Neural progenitor cell (in vitro differentiated cells): ENCODE results near the gene THAP12. TPM values are rescaled to one million over a fixed set of nuclear protein-coding genes. Genes with fewer than 3 reads are reported as not detected.

Experiments used
- DNase-seq: peaks from one replicate; pipeline ENCODE4 v3.0.0-alpha.2; 2016; ENCODE audit warnings: low spot score
- H2AFZ ChIP-seq: fragments of 200-600 bp; sonication (generic); replicated peaks from 2 replicates; pipeline ENCODE4 v1.6.1; 2016; ENCODE audit warnings: antibody characterized with exemption
- H3F3A ChIP-seq: fragments of 200-600 bp; sonication (generic); 2 replicates; pipeline ENCODE4 v1.6.1; 2016; ENCODE audit warnings: antibody characterized with exemption, low read depth
- H3K27ac ChIP-seq: fragments of 200-600 bp; sonication (generic); 2 replicates; pipeline ENCODE4 v1.5.1; 2016; ENCODE audit warnings: mild to moderate bottlenecking
- H3K27me3 ChIP-seq: fragments of 200-600 bp; sonication (generic); 2 replicates; pipeline ENCODE4 v1.6.1; 2016; ENCODE audit warnings: mild to moderate bottlenecking, moderate library complexity
- H3K36me3 ChIP-seq: fragments of 200-600 bp; sonication (generic); 2 replicates; pipeline ENCODE4 v1.5.1; 2016
- H3K4me1 ChIP-seq: fragments of 200-600 bp; sonication (generic); 2 replicates; pipeline ENCODE4 v1.6.1; 2016; ENCODE audit warnings: mixed run types
- H3K4me2 ChIP-seq: fragments of 200-600 bp; sonication (generic); 2 replicates; pipeline ENCODE4 v1.6.1; 2016
- H3K4me3 ChIP-seq: fragments of 200-600 bp; sonication (generic); 2 replicates; pipeline ENCODE4 v1.5.1; 2016
- H3K79me2 ChIP-seq: fragments of 200-600 bp; sonication (generic); 2 replicates; pipeline ENCODE4 v1.6.1; 2016; ENCODE audit warnings: low read depth
- H3K9ac ChIP-seq: fragments of 200-600 bp; sonication (generic); 2 replicates; pipeline ENCODE4 v1.6.1; 2016
- H3K9me3 ChIP-seq: fragments of 200-600 bp; sonication (generic); 2 replicates; pipeline ENCODE4 v1.5.1; 2016; ENCODE audit warnings: low read depth
- H4K20me1 ChIP-seq: fragments of 200-600 bp; sonication (generic); 2 replicates; pipeline ENCODE4 v1.6.1; 2016; ENCODE audit warnings: low read depth
- H3K27ac Mint-ChIP-seq: 3 replicates; pipeline ENCODE4 v1.8.0; 2021; ENCODE audit warnings: mixed read lengths
- H3K27me3 Mint-ChIP-seq: 2 replicates; pipeline ENCODE4 v1.8.0; 2022; ENCODE audit warnings: low read depth, mild to moderate bottlenecking, inconsistent platforms, moderate library complexity, mixed read lengths; ENCODE audit not compliant: insufficient read depth
- H3K36me3 Mint-ChIP-seq: 3 replicates; pipeline ENCODE4 v1.8.0; 2021; ENCODE audit warnings: mixed read lengths
- H3K4me1 Mint-ChIP-seq: 3 replicates; pipeline ENCODE4 v1.8.0; 2021; ENCODE audit warnings: mixed read lengths
- H3K4me3 Mint-ChIP-seq: 3 replicates; pipeline ENCODE4 v1.8.0; 2021; ENCODE audit warnings: mild to moderate bottlenecking, moderate library complexity, mixed read lengths
- H3K9me3 Mint-ChIP-seq: 3 replicates; pipeline ENCODE4 v1.8.0; 2020; ENCODE audit warnings: mixed read lengths
- CTCF ChIP-seq: fragments of 200-600 bp; sonication (generic); IDR thresholded peaks from 2 replicates; pipeline ENCODE4 v1.5.1; 2017; ENCODE audit warnings: antibody characterized with exemption, mild to moderate bottlenecking
- EZH2 ChIP-seq: fragments of 200-600 bp; sonication (generic); IDR thresholded peaks from 2 replicates; pipeline ENCODE4 v1.6.1; 2017; ENCODE audit warnings: antibody characterized with exemption, mild to moderate bottlenecking, moderate library complexity
- EZH2phosphoT487 ChIP-seq: fragments of 200-600 bp; sonication (generic); IDR thresholded peaks from 2 replicates; pipeline ENCODE4 v1.6.1; 2017; ENCODE audit warnings: antibody characterized with exemption
- total RNA-seq: library from RNA; depleted of rRNA; stranded (reverse); fragments of >200 nt; gene quantifications from 2 replicates; pipeline ENCODE4 v1.2.3, GENCODE V29; 2015; ENCODE audit warnings: low replicate concordance

THAP12 gene
- total RNA-seq, 1 donor from 2014 or later: 112 TPM

DNA sequence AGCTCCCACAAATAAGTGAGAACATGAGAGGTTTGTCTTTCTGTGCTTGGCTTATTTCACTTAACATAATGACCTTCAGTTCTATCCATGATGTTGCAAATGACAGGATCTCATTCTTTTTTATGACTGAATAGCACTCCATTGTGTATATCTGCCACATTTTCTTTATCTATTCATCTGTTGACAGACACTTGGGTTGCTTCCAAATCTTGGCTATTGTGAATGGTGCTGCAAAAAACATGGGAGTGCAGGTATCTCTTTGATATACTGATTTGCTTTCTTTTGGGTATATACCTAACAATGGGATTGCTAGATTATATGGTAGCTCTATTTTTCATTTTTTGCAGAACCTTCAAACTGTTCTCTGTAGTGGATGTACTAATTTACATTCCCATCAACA, 13.5 kb upstream of the THAP12 start:
- no peak overlapping the region for H3K27ac Mint-ChIP-seq
- no peaks in the 10 kb centered on the region for H3K79me2 ChIP-seq

DNA sequence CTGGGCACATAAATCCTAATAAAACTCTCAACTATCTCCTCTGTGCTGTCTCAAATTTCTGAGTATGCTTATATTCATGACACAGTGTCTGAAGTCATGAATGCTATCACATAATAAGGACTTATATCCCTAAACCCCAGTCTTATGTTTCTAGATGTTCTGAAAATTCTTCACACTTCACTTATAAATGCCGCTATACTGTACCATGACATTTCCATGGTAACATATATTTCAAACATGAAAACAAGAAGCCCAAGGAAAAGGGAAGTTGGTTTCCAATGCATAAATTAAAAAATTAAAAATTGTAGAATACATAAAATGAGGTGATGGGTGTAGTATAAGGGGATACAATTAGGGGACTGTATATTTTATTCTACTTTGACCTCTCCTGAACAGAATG, 11.9 kb upstream of the THAP12 start:
- Mint-ChIP-seq H3K27me3 (no peaks in the 10 kb centered on the region), H3K4me3 (no peak overlapping the region), H3K27ac (no peak overlapping the region), H3K9me3 (no peaks in the 10 kb centered on the region), H3K4me1 (no peaks in the 10 kb centered on the region), H3K36me3 (no peaks in the 10 kb centered on the region)
- Histone ChIP-seq H3K4me1 (no peaks in the 10 kb centered on the region), H3K27me3 (no peaks in the 10 kb centered on the region), H3K27ac (no peak overlapping the region), H3K79me2 (peaks cover 6% of the 10 kb centered on the region), H3K4me2 (no peak overlapping the region), H3K9me3 (no peaks in the 10 kb centered on the region), H3K4me3 (no peak overlapping the region), H2AFZ (no peak overlapping the region), H3K9ac (no peak overlapping the region), H3F3A (no peaks in the 10 kb centered on the region), H3K36me3 (no peaks in the 10 kb centered on the region), H4K20me1 (peaks cover 11% of the 10 kb centered on the region)
- DNase-seq: no peak
- TF ChIP-seq CTCF (no peak), EZH2phosphoT487 (no peak), EZH2 (no peak)

More for the DNA sequence above, 13.5 kb upstream of the THAP12 start:
- no peaks in the 10 kb centered on the region for H3K36me3 ChIP-seq
- H2AFZ ChIP-seq: no peak overlapping the region
- H3K9me3 ChIP-seq: no peaks in the 10 kb centered on the region
- no peaks in the 10 kb centered on the region for H3K4me1 ChIP-seq
- H4K20me1 ChIP-seq: peaks cover 8% of the 10 kb centered on the region
- TF ChIP-seq EZH2 (no peak), EZH2phosphoT487 (no peak), CTCF (no peak)
- no peak overlapping the region for H3K4me2 ChIP-seq
- Mint-ChIP-seq H3K4me1 (peaks cover 2% of the 10 kb centered on the region), H3K36me3 (no peaks in the 10 kb centered on the region), H3K9me3 (no peaks in the 10 kb centered on the region), H3K27me3 (peaks cover 2% of the 10 kb centered on the region), H3K4me3 (no peak overlapping the region)
- H3K9ac ChIP-seq: no peak overlapping the region
- no peaks in the 10 kb centered on the region for H3F3A ChIP-seq
- H3K4me3 ChIP-seq: no peak overlapping the region
- no peak for DNase-seq
- no peak overlapping the region for H3K27ac ChIP-seq
- no peaks in the 10 kb centered on the region for H3K27me3 ChIP-seq

- no peaks in the 10 kb centered on the region for H3K27me3 Mint-ChIP-seq
- Histone ChIP-seq H3K27me3 (no peaks in the 10 kb centered on the region), H3K27ac (no peak overlapping the region), H2AFZ (no peak overlapping the region), H3K4me2 (no peak overlapping the region), H3K9me3 (no peaks in the 10 kb centered on the region), H3K4me1 (no peaks in the 10 kb centered on the region), H3F3A (no peaks in the 10 kb centered on the region), H3K36me3 (no peaks in the 10 kb centered on the region), H3K79me2 (peaks cover 6% of the 10 kb centered on the region), H3K9ac (no peak overlapping the region), H3K4me3 (no peak overlapping the region), H4K20me1 (peaks cover 11% of the 10 kb centered on the region)
- no peaks in the 10 kb centered on the region for H3K36me3 Mint-ChIP-seq
- no peaks in the 10 kb centered on the region for H3K4me1 Mint-ChIP-seq
- H3K27ac Mint-ChIP-seq: no peak overlapping the region
- H3K9me3 Mint-ChIP-seq: no peaks in the 10 kb centered on the region
- TF ChIP-seq EZH2phosphoT487 (no peak), EZH2 (no peak), CTCF (no peak)
- no peak overlapping the region for H3K4me3 Mint-ChIP-seq
- DNase-seq: no peak
These were observed 11.0 kb upstream of the THAP12 start for GRCh38 chr11:76391811-76392475.
